NCI-H748 treated with DMSO at 0.1 percent for 48 hours (cell line): Measurements from ENCODE around the gene LTBP1.

Experiments
- DNase-seq: peaks from one replicate; lab custom pipeline; 2025; lab: John Stamatoyannopoulos, UW

The LTBP1 gene

DNA sequence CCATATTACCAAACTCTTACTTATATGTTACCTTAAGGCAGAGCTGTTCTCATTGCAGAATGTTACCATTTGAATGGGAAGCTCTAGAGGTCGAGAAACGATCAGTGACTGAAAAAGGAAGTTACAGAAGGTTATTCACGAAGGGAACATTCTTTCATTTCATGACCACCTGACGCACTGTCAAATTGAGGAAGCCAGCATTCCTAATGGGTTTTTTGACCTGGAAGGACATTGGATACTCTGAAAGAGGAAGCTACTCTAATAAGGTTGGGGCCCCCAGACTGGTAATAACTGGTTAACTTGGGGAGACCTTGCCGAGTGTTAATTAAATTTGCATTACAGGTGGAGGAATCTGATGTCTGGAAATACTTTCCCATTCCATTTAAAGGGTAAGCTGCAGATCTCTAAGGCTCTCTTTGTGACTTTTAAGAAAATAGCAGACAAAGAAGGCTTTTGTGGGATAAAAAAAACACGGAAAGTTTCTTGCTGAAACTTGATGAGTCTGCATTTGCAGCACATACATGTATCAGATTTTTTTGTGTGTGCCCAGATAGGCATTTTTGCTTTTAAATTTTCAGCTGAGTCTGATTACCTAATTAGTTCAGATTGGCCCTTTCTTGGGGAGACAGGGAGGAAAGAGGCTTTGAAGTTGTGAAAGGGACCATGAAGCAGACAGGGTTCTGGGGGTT, 137.1 kb downstream of the LTBP1 start:
- DNase-seq, result no peak

DNA sequence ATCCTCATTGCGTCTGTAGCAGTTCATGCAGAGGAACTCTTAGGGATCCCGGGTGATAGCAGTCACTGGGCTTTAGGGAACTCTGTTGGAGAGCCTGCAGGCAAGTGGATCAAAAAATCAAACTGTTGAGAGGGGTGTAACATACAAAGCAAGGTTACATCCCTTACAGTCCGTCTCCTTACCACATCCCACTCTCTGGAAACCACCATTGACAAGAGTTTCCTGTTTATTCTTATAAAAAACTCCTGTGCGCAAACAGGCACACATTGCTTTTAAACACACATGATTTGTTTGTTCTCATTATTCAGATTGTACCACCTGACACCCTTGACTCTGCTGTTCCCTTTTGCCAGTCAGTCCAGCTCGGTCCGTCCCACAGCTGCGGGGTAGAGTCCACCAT, 137.7 kb downstream of the LTBP1 start:
- DNase-seq, result no peak

DNA sequence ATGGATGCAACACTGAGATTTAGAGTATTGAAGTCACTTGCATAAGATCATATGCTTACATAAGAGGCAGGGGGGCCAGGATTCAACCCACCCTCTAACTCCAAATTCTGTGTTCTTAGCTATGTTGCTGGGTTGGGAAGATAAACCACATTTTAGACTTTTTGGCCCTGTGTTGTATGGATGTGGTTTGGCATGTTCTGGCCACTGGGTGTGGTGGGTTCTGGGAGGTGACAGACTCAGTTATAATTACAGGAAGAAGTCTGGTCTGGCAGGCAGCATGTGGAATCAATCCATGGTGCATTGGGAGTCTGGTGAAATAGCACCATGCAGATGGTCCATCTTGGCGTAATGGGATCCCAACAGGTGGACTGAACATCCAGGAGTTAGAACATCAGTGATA, 138.9 kb downstream of the LTBP1 start:
- no peak for DNase-seq

DNA sequence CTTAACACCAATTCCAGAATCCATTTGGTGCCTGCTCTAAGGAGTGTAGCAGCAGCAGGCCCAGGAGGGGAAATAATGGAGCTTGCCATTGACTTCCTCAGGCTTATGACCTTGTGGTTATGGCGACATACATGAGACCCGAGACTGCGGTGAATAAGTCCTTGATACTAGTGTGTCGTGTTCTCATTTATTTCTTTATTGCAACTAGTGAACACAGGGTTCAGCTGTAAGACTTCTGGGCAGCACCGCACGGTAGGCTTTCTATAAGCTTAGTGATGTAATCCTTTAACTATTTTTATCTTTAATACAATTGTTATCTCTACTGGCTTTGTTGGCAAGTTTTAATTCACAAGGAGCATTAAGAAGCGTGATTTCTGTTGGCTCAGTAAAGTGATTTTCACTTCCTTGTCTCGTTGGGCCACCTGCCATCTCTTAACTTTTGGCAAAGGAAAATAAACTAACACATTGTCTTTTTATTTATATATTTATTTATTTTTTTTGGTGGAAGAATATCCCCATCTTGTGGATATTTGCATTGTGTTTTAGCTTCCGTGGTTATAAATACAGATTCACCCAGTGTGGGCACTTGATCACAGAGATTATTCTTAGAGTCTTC, 139.8 kb downstream of the LTBP1 start:
- no peak for DNase-seq

DNA sequence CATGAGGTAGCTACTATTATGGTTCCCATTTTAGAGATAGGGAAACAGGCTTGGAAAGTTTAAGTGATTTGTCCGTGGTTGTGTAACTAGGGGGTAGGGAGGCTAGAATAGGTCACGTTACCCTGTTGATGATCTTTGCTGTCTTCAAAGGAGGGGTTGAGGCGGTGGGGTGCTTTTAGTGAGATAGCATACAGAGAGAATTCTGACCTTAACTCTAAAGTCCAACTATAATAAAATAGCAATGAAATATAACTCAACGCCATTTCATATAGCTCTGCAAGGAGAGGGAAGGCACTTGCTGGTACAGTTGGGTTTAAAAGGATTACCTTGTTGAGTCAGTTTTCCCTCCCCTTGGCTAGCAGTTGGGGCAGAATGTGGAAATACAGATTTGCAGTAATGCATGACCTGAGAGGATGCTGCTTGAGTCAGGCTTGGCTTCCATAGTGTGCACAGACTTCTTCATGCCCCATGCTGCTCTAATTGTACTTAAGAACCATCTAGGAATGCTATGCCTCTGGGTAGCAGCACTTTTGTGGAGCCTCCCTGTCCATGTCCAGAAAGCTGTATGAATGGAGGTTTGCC, 143.9 kb downstream of the LTBP1 start:
- DNase-seq, result no peak

DNA sequence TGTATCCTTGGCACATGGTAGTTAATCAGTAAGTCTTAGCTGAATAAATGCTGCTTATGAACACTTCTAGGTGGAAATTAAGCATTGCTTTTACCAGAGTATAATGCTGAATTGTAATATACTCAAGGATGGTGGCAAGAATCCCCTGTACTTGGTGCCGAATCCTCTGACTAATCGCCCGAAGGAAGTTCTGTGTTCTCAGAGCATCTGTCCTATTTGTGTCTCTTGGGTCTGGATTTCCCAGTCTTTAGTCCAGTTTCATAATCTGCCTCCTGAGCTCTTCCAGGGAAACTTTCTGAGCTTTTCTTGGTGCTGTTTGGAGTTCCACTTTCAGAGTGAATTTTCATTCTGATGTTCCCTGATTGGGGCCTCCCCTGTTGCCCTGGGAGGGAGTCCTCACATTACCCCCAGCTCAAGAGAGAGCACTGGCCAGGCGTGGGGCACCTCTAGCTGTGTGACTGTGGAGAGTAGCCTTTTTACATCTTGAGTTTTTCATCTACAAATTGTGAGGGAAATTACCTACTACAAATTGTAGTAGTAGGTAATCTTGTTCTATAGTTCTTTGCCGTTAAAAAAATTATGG, 144.9 kb downstream of the LTBP1 start:
- no peak for DNase-seq

DNA sequence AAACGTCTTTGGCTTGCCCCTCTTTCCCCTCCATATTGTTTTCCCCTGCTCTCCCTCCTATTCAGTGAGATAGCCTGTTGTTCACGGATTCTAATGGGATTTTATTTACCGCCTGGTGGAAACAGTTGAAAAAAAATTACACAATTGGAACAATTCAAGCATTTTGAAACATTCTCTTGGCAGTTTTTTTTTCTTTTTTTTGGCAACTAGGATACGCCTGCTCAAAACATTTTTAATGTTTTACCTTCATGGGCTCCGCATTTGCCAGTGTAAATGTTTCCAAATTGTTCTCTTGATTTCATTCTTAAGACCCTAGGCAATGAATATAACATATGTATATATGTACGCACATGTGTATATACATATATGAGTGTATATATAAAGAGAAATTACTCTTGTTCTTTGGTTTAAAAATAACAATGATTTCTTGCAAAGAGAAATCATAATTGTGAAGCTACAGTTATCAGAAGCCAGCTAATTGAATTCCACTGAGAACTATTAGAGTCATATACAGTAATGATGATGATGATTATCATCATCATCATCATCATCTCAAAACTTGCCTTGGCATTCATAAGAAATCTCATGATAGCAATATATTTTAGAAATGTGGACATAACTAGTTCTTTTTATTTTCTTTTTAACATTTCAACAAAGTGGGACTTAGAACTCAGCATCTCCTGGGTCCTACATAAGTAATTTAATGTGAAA, 146.7 kb downstream of the LTBP1 start:
- no peak for DNase-seq

DNA sequence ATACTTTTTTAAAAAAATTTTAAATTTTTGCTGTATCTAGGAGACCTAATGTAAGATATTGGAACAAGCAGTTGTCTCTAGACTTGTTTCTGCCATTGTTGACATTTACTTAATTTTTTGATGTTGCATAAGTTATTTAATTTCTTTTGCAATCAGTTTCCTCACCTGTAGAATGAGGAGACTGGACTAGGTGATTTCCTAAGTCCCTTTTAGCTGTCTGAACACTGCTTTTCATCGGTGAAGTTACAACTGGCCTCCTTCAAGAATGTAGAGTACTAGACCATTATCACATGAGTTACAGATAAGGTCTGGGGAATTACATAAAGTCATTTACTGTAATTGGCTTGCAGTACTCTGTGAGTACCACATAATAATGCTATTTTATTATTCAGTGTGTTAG, 147.6 kb downstream of the LTBP1 start:
- no peak for DNase-seq

DNA sequence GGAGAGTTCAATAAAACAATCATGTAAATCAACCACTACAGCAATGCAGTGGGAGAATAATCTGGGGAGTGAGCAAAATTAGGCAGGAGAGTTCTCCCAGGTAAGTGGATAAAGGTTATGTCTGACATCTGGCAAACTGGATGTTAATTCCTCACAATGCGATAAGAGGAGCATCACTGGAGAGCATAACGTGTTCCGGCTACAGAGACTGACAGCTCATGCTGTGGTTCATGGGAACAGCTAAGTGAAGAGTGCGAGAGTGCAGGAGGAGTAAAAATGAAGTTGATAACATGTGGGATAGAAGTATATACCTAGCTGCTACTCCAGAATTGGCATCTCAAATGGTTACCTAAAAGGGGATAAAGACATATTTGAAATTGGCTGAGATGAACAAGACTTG, 153.2 kb downstream of the LTBP1 start:
- no peak for DNase-seq

DNA sequence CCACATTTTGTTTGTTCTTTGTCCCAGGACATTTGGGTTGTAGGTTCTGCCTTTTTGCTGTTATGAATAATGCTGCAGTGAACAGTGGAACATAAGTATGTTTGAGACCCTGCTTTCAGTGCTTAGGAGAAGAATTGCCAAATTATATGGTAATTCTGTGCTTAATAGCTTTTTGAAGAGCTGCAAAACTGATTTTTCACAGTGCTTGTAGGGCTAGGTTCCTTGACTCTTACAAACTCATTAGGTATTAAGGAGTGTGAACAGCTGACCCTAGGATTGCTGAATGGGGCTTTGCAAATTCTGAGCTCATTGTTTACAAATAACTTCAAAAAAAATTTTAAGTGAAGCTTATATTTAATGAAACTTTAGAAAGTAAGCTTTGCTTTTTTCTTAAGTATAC, 154.2 kb downstream of the LTBP1 start:
- no peak for DNase-seq

DNA sequence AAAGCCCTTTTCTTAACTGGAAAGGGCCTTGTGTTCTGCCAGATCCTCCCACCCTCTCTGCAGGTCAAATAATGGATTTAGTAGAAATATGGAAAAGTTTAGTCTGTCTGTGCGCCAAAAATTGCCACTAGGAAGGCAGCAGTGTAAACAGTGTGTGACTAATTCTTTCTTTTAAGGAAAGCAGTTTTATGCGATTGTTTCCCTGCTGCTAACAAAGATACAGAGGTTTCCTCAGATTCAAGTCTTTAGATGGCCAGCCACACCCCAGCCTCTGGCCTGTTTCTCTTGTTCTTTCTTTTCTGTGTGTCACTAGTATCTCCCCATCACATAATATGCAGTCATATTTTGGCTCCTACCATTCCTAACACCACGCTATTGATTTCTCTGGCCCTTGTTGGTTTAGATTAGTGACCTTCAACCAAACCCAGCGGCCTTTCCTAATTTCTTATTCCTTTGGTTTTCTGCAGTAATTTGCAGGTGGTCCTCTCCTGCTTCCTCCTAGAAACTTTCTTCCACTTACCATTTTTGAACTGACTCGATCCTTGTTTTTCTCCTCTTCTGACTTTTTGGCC, 157.4 kb downstream of the LTBP1 start:
- no peak for DNase-seq

DNA sequence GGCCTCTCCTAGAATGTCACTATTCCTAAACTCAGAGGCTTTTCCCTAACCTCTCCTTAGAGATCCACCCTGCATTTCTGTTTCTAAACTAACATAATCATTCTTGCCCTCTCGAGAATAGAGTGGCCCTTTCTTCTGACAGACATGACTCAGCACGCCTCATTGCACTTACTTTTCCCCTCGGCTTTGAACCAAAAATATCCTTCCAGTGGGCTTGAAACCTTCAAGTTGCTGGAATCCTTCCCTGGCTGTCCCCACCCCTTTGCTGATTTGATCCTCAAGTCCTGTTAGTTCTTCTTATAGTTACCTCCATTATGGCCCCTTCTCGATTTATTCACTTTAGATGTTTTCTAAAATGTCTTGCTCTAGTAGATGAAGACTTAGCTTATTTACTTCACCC, 158.0 kb downstream of the LTBP1 start:
- no peak for DNase-seq

DNA sequence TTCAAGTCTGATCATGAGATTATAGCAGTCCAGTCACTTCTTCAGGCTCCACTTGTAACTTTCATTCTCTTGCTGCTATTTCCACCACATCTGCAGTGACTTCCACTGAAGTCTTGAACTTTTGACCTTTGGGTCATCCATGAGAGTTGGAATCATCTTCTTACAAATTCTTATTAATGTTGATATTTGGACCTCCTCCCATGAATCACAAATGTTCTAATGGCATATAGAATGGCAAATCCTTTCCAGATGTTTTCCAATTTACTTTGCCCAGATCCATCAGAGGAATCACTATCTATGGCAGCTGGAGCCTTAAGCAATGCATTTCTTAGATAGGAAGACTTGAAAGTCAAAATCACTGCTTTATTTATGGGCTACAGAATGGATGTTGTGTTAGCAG, 159.4 kb downstream of the LTBP1 start:
- no peak for DNase-seq

DNA sequence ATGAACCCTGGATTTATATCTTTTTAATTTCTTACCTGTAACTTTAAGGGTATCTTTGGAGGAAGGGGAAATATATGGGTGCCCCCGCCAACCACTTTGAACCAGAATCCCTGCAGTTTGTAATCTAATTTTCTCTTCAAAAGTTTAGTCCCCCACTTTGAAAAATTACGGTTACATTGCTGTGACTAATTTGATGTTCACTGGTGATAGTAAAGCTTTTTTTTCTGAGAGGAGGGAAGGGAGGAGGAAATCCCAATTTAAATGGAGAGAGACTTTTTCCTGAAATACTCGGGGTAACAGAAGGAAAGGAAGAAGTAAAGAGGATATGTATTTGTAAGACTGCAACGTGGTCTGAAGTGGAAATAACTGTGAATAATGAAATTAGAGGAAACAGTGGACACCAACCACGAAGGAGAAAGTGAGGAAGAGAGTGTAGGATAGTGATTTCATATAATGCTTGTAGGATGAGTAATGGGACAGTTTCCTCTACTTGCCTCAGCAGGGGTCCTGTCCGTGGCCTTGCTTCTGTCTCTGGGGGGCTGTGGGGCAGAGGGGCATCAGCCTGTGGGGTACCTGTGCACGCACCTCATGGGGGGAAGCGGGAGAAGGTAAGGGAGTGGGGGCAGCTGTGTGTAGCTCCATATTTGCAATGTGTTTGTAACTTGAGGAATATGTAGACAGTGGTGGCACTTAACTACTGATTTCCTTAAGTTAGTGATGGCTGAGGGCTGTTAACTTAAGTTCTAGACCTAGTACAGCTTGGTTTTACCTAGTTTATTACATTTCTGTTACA, 161.1 kb downstream of the LTBP1 start:
- no peak for DNase-seq

DNA sequence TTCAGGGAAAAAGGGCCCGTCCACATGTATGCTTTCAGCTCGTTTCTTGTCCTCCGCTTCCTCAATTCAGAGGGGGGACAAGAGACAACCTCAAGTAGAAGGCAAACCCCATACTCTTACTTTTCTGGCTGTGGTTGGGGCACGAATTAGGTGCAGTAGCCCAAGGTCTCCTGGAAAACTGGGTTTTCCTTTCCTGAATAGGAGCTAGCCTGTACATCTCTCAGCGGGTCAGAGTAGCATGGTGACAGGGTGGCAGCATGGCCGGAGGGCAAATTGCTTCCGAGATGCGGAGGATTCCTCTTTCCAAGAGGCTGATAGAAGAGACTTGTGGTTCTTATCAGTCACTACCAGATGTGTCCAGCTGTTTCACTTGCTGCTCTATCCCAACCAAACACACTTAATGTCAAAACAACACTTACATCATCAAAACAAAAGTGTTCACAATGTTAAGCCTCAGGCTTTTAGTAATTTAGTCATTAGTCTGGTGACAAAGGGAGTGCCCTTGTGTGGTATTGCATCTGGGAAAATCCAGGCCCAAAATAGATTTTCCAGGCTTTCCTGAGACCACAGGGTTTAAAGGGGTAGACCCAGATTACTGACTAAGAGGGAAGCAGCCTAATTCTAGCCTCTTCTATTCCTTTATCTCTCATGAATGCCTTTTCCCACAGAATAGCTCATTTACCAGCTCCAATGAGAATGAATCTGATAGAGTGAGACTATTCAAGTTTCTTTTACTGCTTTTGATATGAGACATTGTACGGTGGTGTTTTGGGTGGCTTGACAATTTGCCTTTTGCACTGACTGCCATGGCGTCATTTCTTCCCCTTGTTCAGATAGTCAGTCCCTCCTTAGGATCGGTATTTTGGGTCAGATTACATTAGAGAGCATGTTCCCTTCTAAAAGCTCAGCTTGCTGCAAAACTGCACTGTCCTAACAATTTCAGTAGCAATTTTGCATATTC, 162.0 kb downstream of the LTBP1 start:
- DNase-seq, result no peak

DNA sequence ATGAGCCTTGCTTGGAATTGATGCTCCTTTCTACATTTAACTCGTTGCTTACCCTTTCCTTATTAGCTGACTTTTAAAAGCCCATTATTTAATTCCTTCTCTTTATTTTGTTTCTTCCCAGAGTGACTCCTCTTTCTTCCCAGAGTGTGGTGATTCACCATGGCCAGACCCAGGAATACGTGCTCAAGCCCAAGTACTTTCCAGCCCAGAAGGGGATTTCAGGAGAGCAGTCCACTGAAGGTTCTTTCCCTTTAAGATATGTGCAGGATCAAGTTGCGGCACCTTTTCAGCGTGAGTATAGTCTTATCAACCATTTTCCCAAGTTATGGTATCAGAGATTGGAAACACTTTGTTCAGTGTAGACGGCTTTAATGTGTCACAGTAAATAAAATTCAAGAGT, 163.7 kb downstream of the LTBP1 start:
- DNase-seq, result no peak

DNA sequence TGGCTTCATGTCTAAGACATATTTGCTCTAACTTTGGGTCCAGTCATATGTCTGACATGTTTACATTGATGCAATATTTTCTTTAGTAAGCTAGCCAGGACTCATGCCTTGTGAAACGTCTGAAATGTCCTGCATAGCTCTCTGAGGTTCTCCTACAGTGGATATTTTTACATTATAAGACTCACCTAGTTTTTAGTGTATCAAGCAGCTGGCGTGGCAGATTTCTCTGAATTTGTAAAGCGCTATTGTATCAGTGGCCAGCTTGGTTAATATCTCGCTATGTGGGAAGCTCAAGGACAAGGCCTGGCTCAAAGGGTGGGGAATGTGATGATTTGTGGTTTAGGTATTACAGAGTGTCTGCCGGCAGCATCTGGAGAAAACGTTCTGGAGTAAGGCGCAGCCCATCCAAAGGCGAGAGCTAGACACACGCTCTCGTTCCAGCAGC, 164.3 kb downstream of the LTBP1 start:
- no peak for DNase-seq

DNA sequence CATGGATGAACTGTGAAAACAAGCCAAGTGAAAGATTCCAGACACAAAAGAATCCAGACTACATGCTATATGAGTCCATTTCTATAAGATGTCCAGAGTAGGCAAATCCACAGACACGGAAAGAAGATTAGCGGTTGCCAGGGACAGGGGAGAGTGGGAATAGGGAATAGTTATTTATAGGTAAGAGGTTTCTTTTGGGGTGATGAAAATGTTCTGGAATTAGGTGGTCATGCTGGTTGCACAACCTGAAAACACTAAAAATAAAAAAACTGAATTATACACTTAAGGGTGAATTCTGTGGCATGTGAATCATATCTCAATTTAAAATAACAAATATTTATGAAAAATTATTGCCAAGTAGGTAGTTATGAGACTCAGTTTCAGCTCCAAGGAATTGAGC, 168.4 kb downstream of the LTBP1 start:
- DNase-seq, result no peak

DNA sequence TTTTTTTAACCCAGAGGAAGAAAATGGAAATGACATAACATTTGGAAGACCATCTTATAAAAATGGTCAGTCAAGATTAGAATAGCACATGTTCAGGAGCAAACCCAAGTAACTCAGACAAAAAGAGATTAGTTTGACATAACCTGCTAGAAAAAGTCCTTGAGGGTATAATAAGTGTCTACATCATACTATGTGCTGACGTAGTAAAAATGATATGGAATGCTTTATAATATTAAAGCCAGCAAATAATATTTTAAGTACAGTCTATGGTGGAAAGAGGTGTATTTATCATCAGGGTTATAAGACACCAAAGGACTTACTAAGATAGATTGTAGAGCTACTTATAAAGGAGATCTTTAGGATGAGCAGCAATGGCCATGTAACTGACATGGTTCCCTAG, 169.0 kb downstream of the LTBP1 start:
- no peak for DNase-seq

DNA sequence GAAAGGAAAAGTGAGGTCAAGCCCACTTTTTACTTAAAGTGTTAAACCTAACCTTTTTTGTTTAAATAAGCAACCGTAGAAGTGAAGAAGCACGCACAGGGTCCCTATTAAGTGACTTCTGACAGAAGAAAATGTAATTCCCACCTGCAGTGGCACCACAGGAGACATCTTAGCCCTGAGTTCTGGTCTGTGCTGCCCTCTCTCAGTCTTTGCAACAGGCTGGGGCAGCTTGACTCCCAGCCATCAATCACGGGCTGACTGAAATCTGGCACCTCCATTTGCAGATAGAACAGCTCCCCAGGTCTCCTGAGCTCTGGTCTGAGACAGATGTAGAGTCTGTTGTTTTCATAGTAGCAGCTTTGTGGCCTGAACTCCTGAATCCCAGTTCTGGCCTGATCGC, 170.0 kb downstream of the LTBP1 start:
- no peak for DNase-seq
